Activated CD8-positive, alpha-beta memory T cell treated with anti-CD3 and anti-CD28 coated beads, Interleukin-2, amount 50 U/mL, for 1 hour (primary cell): ENCODE data around the gene DAB2IP.
"Not testable (repeated sequence)": the region's sequence is repeated elsewhere in the genome, so short reads cannot be mapped to it uniquely, and the experiment has no call there.

Experiments
- DNase-seq: peaks from one replicate; pipeline ENCODE4 v3.0.0-alpha.2; 2020; ENCODE audit errors: extremely low read depth

DAB2IP gene

DNA sequence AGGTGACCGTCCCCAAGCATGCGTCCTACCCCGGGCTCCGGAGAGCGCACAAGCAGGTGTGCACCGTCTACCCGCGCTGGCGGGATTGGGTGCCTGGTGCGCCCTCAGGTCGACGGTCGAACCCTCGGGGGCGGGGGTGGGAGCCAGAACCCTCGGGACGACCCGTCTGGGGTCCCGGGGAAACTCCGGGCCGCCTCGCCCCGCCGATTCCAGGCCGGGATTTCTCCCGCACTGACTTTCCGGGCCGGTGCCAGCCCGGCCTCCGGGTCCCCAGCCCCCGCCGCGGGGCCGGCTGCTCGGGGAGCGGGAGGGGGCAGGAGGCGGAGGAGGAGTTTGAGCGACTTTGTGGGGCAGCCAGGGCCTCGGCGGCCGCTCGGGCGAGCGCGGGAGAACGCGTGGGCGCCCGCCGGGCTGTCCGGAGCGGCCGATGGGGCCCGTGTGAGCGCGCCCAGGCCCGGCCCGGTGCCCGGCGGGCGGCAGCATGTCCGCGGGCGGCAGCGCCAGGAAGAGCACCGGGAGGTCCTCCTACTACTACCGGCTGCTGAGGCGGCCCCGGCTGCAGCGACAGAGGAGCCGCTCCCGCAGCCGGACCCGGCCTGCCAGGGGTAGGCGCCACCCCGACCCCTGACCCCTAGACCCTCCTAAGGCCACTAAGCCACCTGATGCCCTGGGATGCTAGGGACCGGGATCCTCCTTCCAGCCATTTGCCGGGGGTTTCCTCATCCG, at the start of gene DAB2IP:
Gene DAB2IP, plus strand, starts transcription at position 340 of the 726 bp plus-strand sequence. Its CDS starts 142 bp downstream, at position 482.
- DNase-seq, result no peak

DNA sequence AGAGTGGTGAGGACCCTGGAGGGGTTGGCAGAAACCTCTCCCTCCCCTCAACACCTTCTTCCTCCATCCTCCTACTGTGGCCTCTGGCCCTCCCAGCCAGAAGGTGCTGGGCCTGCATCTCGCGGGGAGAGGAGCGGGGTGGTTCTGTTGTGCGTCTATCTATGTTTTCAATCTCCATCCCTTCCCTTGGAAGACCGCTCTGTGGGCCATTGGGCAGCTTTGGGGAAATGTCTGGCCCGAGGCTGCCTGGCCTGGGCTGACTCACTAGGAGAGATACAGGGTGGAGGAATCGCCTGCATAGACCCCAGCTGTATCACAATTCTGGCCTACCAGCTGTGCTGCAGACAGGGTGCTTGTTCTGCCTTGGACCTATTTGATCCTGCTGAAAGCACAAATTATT, 48.4 kb upstream of the DAB2IP start:
- no peak for DNase-seq

DNA sequence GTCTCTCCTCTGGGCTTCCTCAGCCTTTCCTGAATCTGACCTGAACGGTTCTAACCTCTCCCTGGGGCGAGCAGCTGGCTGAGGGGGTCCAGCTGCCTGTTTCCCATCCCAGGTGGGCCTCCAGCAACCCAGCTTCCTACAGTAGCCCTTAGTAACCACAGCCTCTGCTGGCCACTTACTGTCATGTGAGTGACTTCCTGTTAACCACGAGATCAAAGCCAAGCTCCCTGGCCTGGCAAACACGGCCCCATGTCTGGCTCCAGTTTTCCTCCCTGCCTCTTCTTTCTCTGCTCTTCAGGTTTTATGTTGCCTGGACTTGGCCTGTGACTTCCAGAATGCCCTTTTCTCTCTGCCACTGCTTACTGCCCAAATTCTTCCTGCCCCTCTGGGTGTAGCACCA, 47.2 kb upstream of the DAB2IP start:
- no peak for DNase-seq

- no peak for DNase-seq
These were observed 46.8 kb upstream of the DAB2IP start for GRCh38 chr9:121604654-121605053.

- no peak for DNase-seq
These were observed 43.8 kb upstream of the DAB2IP start for GRCh38 chr9:121607434-121608167.

GRCh38 chr9:121608168-121608853, 43.1 kb upstream of the DAB2IP start:
- no peak for DNase-seq

GRCh38 chr9:121609822-121610637, 41.4 kb upstream of the DAB2IP start:
- no peak for DNase-seq

DNA sequence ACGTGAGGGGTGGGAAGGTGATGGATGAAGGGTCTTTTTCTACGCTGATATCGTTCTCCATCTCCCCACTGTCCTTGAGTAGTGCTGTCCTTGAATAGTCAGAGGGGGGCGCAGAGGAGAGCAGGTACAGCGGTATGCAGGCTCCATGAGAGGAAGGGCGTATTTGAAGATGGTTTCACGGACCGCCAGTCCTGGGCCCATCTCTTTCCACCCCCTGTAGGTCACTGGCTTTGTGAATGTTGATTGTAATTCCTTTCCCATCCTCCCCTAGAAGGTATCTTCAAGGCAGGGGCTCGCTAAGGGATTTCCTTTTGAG, 40.8 kb upstream of the DAB2IP start:
- DNase-seq, result no peak

GRCh38 chr9:121612511-121612998, 38.9 kb upstream of the DAB2IP start:
- no peak for DNase-seq

DNA sequence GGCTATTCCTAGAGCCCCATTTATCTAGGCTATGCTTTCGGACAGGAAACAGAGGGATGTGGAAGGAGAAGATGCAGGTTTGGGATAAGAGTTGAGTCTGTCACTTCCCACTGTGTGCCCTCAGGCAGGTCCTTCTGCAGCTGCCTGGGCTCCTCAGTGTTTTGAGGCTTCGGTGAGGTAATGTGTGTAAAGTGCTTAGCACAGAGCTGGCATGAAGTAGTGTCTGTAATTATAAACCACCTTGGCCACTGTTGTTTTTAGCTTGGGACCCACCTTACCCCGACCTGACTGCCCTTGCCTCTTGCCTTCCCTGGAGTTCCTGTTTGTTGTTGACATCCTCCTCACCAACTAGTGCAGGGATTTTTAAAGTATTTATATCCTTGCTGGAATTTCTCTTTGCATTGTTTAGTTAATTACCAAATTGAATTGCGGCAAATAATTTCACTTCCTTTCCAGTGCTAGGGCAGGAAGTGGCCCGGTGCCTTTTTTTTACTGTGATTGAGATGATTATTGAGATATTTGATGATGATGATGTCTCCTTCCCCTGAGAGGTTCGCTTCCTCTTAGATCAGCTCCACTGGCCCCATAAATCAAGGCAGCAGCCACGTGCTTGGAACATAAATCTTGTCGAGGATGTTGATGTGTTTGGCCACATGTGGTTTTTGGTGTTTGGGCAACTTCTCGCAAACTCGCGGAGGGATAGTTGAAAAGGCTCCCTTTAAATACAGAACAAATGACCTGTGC, 38.3 kb upstream of the DAB2IP start:
- no peak for DNase-seq

GRCh38 chr9:121616123-121616755, 35.2 kb upstream of the DAB2IP start:
- no peak for DNase-seq

- DNase-seq, result no peak
These were observed 32.9 kb upstream of the DAB2IP start for GRCh38 chr9:121618504-121618903.

DNA sequence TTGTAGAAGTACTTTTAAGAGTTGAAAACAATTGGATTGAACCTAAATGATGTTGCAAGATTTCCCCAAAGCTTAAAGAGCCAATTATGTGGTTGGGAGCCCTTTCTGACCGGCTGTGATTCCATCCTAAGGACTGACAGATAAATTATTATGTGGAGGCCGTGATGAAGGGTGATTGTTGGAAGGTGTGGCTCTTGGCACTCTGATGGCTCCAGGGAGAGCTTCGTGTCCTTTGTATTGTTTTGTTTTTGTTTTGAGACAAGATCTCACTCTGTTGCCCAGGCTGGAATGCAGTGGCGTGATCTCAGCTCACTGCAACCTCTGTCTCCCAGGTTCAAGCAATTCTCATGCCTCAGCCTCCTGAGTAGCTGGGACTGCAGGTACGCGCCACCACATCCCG, 32.5 kb upstream of the DAB2IP start:
- DNase-seq, result not testable (repeated sequence)

- DNase-seq, result no peak
These were observed 31.7 kb upstream of the DAB2IP start for GRCh38 chr9:121619545-121620324.

DNA sequence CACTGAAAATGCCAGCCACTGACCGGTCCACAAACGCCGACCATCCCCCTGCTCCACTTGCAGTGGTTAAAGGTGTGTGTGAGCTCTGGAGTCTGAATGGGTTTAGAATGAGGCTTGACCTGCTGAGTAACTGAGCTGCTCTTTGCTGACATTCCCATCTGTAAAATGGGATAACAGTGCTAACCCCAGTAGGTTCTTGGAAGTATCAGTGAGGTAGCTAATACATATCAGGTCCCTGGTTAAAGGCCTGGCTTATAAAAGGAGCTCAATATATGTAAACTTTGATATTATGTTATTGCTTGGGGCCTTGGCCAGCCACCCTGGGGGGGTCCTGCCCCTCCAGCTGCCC, 31.1 kb upstream of the DAB2IP start:
- no peak for DNase-seq

DNA sequence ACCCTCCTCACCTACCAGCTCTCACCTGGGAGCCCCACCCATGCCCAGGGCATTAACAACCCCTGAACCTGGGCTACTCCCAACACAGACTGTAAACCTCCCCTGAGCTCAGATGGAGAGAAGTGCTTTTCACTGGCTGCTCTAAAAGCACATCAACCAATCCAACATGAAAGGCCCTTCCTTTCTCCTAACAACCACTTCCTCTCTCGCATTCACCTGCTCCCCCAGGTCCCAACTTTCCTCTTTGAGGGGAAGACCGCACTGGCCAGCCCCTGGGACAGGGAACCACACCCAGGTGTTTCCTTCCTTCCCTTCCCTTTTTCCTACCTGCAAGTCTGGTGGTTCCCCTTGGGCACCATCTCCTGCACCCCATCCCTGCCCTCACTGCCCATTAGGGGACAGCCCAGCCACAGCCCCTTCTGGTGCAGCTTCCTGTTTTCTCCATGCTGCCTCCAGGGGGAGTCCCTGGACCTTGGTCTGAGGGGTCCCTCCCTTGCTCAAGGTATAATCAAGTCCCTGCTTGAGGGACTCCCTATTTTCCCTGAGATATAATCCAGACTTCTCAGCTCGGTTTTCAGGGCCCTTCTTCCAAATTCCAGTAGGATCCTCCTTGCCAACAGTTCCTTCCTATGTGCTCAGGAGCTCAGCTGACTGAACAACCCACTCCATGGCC, 30.5 kb upstream of the DAB2IP start:
- no peak for DNase-seq

- no peak for DNase-seq
These were observed 28.8 kb upstream of the DAB2IP start for GRCh38 chr9:121622387-121623203.

DNA sequence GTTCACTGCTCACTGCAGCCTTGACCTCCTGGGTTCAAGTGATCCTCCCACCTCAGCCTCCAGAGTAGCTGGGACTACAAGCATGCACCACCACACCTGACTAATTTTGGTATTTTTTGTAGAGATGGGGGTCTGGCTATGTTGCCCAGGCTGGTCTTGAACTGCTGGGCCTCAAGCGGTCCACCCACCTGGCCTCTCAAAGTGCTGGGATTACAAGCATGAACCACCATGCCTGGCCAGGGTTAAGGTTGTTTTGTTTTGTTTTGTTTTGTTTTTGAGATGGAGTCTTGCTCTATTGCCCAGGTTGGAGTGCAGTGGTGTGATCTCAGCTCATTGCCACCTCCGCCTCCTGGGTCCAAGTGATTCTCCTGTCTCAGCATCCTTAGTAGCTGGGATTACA, 28.0 kb upstream of the DAB2IP start:
- DNase-seq, result not testable (repeated sequence)

DNA sequence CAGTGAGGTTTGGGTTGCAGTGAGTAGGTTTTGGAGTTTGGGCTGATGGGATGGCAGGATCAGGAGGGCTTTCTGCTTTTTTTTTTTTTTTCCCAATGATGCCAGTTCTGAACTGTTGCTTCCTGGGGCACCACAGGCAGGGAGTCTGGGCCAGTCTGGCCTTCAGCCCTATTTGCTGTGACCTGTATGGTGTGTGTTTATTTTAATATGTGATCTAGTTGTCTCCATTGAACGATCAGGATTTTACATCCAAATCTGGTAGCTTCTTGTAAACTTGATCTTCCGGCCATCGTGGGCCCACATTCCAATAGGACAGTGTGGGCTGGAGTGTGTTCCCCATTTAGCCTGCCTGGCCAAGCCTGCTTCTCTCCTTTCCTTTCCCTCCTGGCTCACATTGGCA, 25.8 kb upstream of the DAB2IP start:
- no peak for DNase-seq
